PC-3 (cell line): Measurements from ENCODE around the gene ZNF701. TPM values are rescaled to one million over a fixed set of nuclear protein-coding genes. Genes with fewer than 3 reads are reported as not detected.
A peak's percentile ranks its signal among the peaks of the same experiment; 100 is the strongest.
"Not testable (repeated sequence)": the region's sequence is repeated elsewhere in the genome, so short reads cannot be mapped to it uniquely, and the experiment has no call there.

Source experiments
- ATAC-seq: fragments of 200-7000 bp; cut with Tn5 transposase; 2 replicates; pipeline ENCODE4 v1.9.1; 2020; ENCODE audit warnings: mild to moderate bottlenecking, moderate library complexity
- BruUV-seq: library from RNA; stranded (reverse); fragments of 400-500 nt; replicated peaks from 2 replicates; lab custom pipeline; 2021; lab: Mats Ljungman, UMichigan
- CTCF ChIA-PET: fragments of 300-600 bp; sonication (Branson Sonifier 250); formaldehyde crosslinking; loops from one replicate; lab custom pipeline; 2022; ENCODE audit warnings: antibody characterized with exemption; lab: Charles Lee
- POLR2A ChIA-PET: fragments of 300-600 bp; sonication (Branson Sonifier 250); formaldehyde crosslinking; loops from one replicate; lab custom pipeline; 2022; ENCODE audit warnings: antibody characterized with exemption; ENCODE audit not compliant: unreplicated experiment; lab: Charles Lee
- DNase-seq: peaks from one replicate; pipeline ENCODE4 v3.0.0-alpha.2; 2015
- H2AFZ ChIP-seq: fragments of 300-600 bp; sonication (generic); 2 replicates; pipeline ENCODE4 v1.6.0; 2016; ENCODE audit warnings: antibody characterized with exemption, low read length
- H3F3A ChIP-seq: fragments of 300-600 bp; sonication (generic); one replicate; pipeline ENCODE4 v1.6.0; 2017; ENCODE audit warnings: antibody characterized with exemption, low read length, control low read depth, mild to moderate bottlenecking; ENCODE audit not compliant: unreplicated experiment
- H3K27ac ChIP-seq: fragments of 300-600 bp; sonication (generic); 2 replicates; pipeline ENCODE4 v1.5.1; 2016; ENCODE audit warnings: mild to moderate bottlenecking, low read length
- H3K27me3 ChIP-seq: fragments of 300-600 bp; sonication (generic); 2 replicates; pipeline ENCODE4 v1.6.1; 2016; ENCODE audit warnings: low read length, mixed read lengths
- H3K36me3 ChIP-seq: fragments of 300-600 bp; sonication (generic); 2 replicates; pipeline ENCODE4 v1.6.1; 2016; ENCODE audit warnings: low read depth, mixed run types, low read length, mixed read lengths
- H3K4me1 ChIP-seq: fragments of 300-600 bp; sonication (generic); 2 replicates; pipeline ENCODE4 v1.5.1; 2016; ENCODE audit warnings: low read length; ENCODE audit not compliant: insufficient read depth
- H3K4me2 ChIP-seq: fragments of 300-600 bp; sonication (generic); 2 replicates; pipeline ENCODE4 v1.6.0; 2016; ENCODE audit warnings: low read length
- H3K4me3 ChIP-seq: fragments of 300-600 bp; sonication (generic); 2 replicates; pipeline ENCODE4 v1.5.1; 2016; ENCODE audit warnings: mild to moderate bottlenecking, low read length, mixed read lengths
- H3K79me2 ChIP-seq: fragments of 300-600 bp; sonication (generic); 2 replicates; pipeline ENCODE4 v1.6.1; 2017; ENCODE audit warnings: low read length, mixed read lengths
- H3K9ac ChIP-seq: fragments of 300-600 bp; sonication (generic); 2 replicates; pipeline ENCODE4 v1.6.0; 2016; ENCODE audit warnings: mild to moderate bottlenecking, low read length
- H3K9me2 ChIP-seq: fragments of 300-600 bp; sonication (generic); replicated peaks from 2 replicates; pipeline ENCODE4 v1.6.1; 2016; ENCODE audit warnings: mixed run types, low read length, mixed read lengths
- H3K9me3 ChIP-seq: fragments of 300-600 bp; sonication (generic); 2 replicates; pipeline ENCODE4 v1.6.1; 2016; ENCODE audit warnings: low read length, mixed read lengths
- H4K20me1 ChIP-seq: fragments of 300-600 bp; sonication (generic); 2 replicates; pipeline ENCODE4 v1.6.1; 2016; ENCODE audit warnings: low read length, mixed read lengths
- EZH2 ChIP-seq: fragments of 300-600 bp; sonication (generic); IDR thresholded peaks from one replicate; pipeline ENCODE4 v1.6.1; 2017; ENCODE audit warnings: antibody characterized with exemption, mild to moderate bottlenecking, low read length; ENCODE audit not compliant: unreplicated experiment
- EZH2phosphoT487 ChIP-seq: fragments of 300-600 bp; sonication (generic); IDR thresholded peaks from 2 replicates; pipeline ENCODE4 v1.6.1; 2018; ENCODE audit warnings: mild to moderate bottlenecking, antibody characterized with exemption, low read length, borderline replicate concordance
- intact Hi-C: fragments of 100-400 bp; cut with micrococcal nuclease; formaldehyde crosslinking; loops from 2 replicates; pipeline ENCODE4 v1.9.0; 2023
- total RNA-seq: library from RNA; depleted of rRNA; stranded (reverse); fragments of >200 nt; gene quantifications from 2 replicates; pipeline ENCODE4 v1.2.3, GENCODE V29; 2014
- TF ChIP-seq, protein P1 (sequence below): fragments of 300-600 bp; sonication (generic); conservative IDR thresholded peaks from 2 replicates; pipeline ENCODE4 v1.5.1; 2017; ENCODE audit warnings: antibody characterized with exemption, low read depth, mild to moderate bottlenecking, low read length

Gene ZNF701
- total RNA-seq, 1 experiment from 2014 or later = 13.2 TPM

DNA sequence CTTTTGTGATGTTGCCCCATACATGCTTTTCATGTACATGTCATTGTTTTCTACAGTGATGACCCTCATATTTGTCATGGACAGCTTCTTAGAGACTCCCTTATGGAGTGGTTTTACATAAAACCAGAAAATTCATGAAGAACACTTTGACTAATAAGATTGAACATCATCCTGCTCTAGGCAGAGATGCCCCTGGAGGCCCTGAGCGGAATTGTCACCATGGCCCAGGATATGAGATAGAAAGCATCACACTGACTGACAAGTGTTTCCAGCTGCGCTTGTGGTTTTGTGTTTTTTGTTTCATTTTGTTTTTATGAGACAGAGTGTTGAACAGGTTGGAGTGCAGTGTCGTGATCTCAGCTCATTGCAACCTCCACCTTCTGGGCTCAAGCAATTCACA is 22.2 kb downstream of the ZNF701 start:
- H4K20me1 ChIP-seq = no peaks in the 10 kb centered on the region
- H3K4me3 ChIP-seq = no peak overlapping the region
- no peak overlapping the region for H2AFZ ChIP-seq
- DNase-seq (no peak), ATAC-seq (no peak)
- H3K27me3 ChIP-seq = no peaks in the 10 kb centered on the region
- no TSS peak for BruUV-seq
- no peak overlapping the region for H3K27ac ChIP-seq
- intact Hi-C loops = no loop called here
- H3K79me2 ChIP-seq = no peaks in the 10 kb centered on the region
- TF ChIP-seq EZH2phosphoT487 (no peak), EZH2 (no peak)
- TF ChIP-seq, protein P1, sequence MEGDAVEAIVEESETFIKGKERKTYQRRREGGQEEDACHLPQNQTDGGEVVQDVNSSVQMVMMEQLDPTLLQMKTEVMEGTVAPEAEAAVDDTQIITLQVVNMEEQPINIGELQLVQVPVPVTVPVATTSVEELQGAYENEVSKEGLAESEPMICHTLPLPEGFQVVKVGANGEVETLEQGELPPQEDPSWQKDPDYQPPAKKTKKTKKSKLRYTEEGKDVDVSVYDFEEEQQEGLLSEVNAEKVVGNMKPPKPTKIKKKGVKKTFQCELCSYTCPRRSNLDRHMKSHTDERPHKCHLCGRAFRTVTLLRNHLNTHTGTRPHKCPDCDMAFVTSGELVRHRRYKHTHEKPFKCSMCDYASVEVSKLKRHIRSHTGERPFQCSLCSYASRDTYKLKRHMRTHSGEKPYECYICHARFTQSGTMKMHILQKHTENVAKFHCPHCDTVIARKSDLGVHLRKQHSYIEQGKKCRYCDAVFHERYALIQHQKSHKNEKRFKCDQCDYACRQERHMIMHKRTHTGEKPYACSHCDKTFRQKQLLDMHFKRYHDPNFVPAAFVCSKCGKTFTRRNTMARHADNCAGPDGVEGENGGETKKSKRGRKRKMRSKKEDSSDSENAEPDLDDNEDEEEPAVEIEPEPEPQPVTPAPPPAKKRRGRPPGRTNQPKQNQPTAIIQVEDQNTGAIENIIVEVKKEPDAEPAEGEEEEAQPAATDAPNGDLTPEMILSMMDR = no peak
- no peaks in the 10 kb centered on the region for H3K4me1 ChIP-seq
- CTCF ChIA-PET = no interaction called here
- no peaks in the 10 kb centered on the region for H3K9me2 ChIP-seq
- no peak overlapping the region for H3K9ac ChIP-seq
- H3F3A ChIP-seq = no peaks in the 10 kb centered on the region
- peaks cover 31% of the 10 kb centered on the region; the same call in 1 of the 2 replicates for H3K36me3 ChIP-seq
- POLR2A ChIA-PET = no interaction called here
- peaks cover 21% of the 10 kb centered on the region for H3K9me3 ChIP-seq
- H3K4me2 ChIP-seq = no peak overlapping the region

DNA sequence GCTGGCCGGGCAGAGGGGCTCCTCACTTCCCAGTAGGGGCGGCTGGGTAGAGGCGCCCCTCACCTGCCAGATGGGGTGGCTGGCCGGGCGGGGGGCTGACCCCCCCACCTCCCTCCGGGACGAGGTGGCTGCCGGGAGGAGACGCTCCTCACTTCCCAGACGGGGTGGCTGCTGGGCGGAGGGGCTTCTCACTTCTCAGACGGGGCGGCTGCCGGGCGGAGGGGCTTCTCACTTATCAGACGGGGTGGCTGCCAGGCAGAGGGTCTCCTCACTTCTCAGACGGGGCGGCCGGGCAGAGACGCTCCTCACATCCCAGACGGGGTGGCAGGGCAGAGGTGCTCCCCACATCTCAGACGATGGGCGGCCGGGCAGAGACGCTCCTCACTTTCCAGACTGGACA is 23.4 kb downstream of the ZNF701 start:
- intact Hi-C loops, H4K20me1 ChIP-seq: not testable (repeated sequence)

DNA sequence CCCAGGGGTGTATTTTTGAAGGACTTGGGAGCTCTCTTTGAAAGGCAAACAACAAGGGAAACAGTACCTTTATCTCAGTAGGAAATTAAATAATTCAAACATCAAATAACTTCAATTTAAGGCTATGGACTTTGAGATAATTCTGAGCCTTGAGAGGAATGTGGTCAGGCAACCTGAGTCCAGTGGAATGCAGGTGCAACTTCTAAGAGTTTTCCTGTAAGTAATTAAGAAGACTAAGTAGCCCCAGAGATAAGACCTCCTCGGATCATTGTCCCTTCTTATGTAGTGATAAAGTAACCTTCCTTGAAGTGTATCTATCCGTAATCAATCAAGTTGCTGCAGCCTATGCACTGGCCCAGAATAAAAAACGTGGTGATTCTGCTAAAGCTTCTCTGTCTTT is 29.2 kb downstream of the ZNF701 start:
- Histone ChIP-seq H3K27me3 (no peaks in the 10 kb centered on the region), H3K9ac (no peak overlapping the region), H3K9me2 (no peaks in the 10 kb centered on the region), H3K4me1 (peaks cover 11% of the 10 kb centered on the region; the same call in 1 of the 2 replicates), H3F3A (no peaks in the 10 kb centered on the region), H3K9me3 (peaks cover 23% of the 10 kb centered on the region), H3K4me2 (no peak overlapping the region), H4K20me1 (no peaks in the 10 kb centered on the region), H3K4me3 (no peak overlapping the region), H3K36me3 (peaks cover 26% of the 10 kb centered on the region; the same call in 1 of the 2 replicates), H2AFZ (no peak overlapping the region), H3K79me2 (no peaks in the 10 kb centered on the region), H3K27ac (no peak overlapping the region)
- intact Hi-C loops = no loop called here
- no TSS peak for BruUV-seq
- CTCF ChIA-PET = no interaction called here
- ATAC-seq (no peak), DNase-seq (no peak)
- no peak for TF ChIP-seq EZH2phosphoT487
- no peak for TF ChIP-seq EZH2
- POLR2A ChIA-PET = no interaction called here

More for the DNA sequence above, 23.4 kb downstream of the ZNF701 start:
- ATAC-seq, H3K4me2 ChIP-seq, CTCF ChIA-PET, H3K27ac ChIP-seq, DNase-seq, H3K4me1 ChIP-seq, H2AFZ ChIP-seq, H3K4me3 ChIP-seq, H3K9ac ChIP-seq, POLR2A ChIA-PET, H3K9me2 ChIP-seq, BruUV-seq, H3F3A ChIP-seq, H3K79me2 ChIP-seq, H3K27me3 ChIP-seq: not testable (repeated sequence)
- Histone ChIP-seq H3K36me3 (peaks cover 32% of the 10 kb centered on the region; the same call in 1 of the 2 replicates), H3K9me3 (peaks cover 23% of the 10 kb centered on the region)

DNA sequence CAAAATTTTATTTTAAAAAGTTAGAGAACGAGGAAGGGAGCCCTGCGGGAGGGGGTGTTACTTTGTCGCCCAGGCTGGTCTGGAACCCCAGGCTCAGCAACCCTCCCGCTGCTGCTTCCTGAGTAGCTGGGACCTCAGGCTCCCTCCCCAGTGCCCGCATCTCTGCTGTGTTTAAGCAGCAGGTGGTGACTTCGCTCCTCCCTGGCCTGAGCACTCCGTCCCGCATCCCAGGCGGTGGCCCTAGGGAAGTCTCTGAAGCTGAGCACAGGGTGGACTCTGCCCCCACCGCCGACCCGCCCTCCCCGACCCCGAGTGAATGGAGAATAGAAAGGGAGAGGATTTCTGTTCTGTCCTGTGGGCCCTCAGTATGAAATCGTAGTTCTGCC is 30.5 kb downstream of the ZNF701 start:
- TSS peak; percentile 38 for BruUV-seq
- Histone ChIP-seq H3K4me2 (peak overlapping the region; percentile 83), H3K9ac (peak overlapping the region; percentile 27; the same call in 1 of the 2 replicates), H3K4me3 (peak overlapping the region; percentile 76), H3K27ac (no peak overlapping the region), H3F3A (no peaks in the 10 kb centered on the region), H3K27me3 (no peaks in the 10 kb centered on the region), H3K9me3 (peaks cover 23% of the 10 kb centered on the region), H3K36me3 (peaks cover 24% of the 10 kb centered on the region; the same call in 1 of the 2 replicates), H2AFZ (peak overlapping the region; percentile 85), H4K20me1 (no peaks in the 10 kb centered on the region), H3K4me1 (peaks cover 11% of the 10 kb centered on the region; the same call in 1 of the 2 replicates), H3K79me2 (no peaks in the 10 kb centered on the region), H3K9me2 (no peaks in the 10 kb centered on the region)
- ChIA-PET POLR2A (no interaction called here), CTCF (no interaction called here)
- DNase-seq = no peak
- intact Hi-C loops = no loop called here
- peak; percentile 36 for ATAC-seq
- no peak for TF ChIP-seq EZH2phosphoT487
- TF ChIP-seq, protein P1 = no peak
- TF ChIP-seq EZH2 = no peak
